HEK293 (cell line): ENCODE measurements around the gene TENT4A.

Experiments used
- CTCF ChIA-PET: fragments of 350-600 bp; formaldehyde crosslinking; extraction: SDS; loops from one replicate; lab custom pipeline; 2021; ENCODE audit warnings: antibody characterized with exemption; lab: Yijun Ruan, JAX
- POLR2A ChIA-PET: fragments of 300-600 bp; formaldehyde crosslinking; extraction: SDS; loops from one replicate; lab custom pipeline; 2020; ENCODE audit warnings: antibody characterized with exemption, inconsistent platforms; lab: Yijun Ruan, JAX
- H3K27ac ChIP-seq: fragments of 200-500 bp; sonication (Bioruptor generic); 2 replicates; pipeline ENCODE4 v1.5.1; 2014; ENCODE audit warnings: low read depth, low read length, control low read depth, inconsistent platforms; ENCODE audit errors: extremely low read depth
- H3K36me3 ChIP-seq, 2 experiments: fragments of 200-500 bp in 1 of 2; sonication (Bioruptor generic) in 1 of 2; 1 replicate in 1 of 2; 2 replicates in 1 of 2; pipeline ENCODE4 v1.5.1; 2014 to 2017; ENCODE audit warnings: inconsistent platforms in 2 of 2, low read length in 2 of 2; ENCODE audit not compliant: control insufficient read depth in 2 of 2, insufficient read depth in 1 of 2
- H3K4me1 ChIP-seq: fragments of 200-500 bp; sonication (Bioruptor generic); 2 replicates; pipeline ENCODE4 v1.5.1; 2014; ENCODE audit warnings: mild to moderate bottlenecking, low read length, inconsistent platforms; ENCODE audit not compliant: control insufficient read depth, insufficient read depth
- H3K4me3 ChIP-seq: 2 replicates; pipeline ENCODE4 v1.5.1; 2011; ENCODE audit warnings: low read depth, mild to moderate bottlenecking, control low read depth, low read length, moderate library complexity
- H3K9me3 ChIP-seq: fragments of 200-500 bp; sonication (Bioruptor generic); 2 replicates; pipeline ENCODE4 v1.5.1; 2014; ENCODE audit warnings: low read depth, low read length, inconsistent platforms; ENCODE audit not compliant: control insufficient read depth, insufficient read depth
- FEZF1 ChIP-seq: fragments of 450-650 bp; formaldehyde crosslinking; IDR thresholded peaks from 2 replicates; pipeline ENCODE4 v1.5.1; 2016; ENCODE audit warnings: missing biosample characterization, missing genetic modification characterization
- KLF1 ChIP-seq: fragments of 450-650 bp; formaldehyde crosslinking; IDR thresholded peaks from 2 replicates; pipeline ENCODE4 v1.5.1; 2016; ENCODE audit warnings: missing biosample characterization, missing genetic modification characterization
- MZF1 ChIP-seq: fragments of 450-650 bp; formaldehyde crosslinking; IDR thresholded peaks from 2 replicates; pipeline ENCODE4 v1.5.1; 2017; ENCODE audit warnings: missing biosample characterization, missing genetic modification characterization, borderline replicate concordance
- RBAK ChIP-seq: fragments of 450-650 bp; formaldehyde crosslinking; IDR thresholded peaks from 2 replicates; pipeline ENCODE4 v1.5.1; 2016; ENCODE audit warnings: missing biosample characterization, missing genetic modification characterization
- REPIN1 ChIP-seq: fragments of 450-650 bp; formaldehyde crosslinking; IDR thresholded peaks from 2 replicates; pipeline ENCODE4 v1.5.1; 2017; ENCODE audit warnings: missing biosample characterization, missing genetic modification characterization, low read depth
- ZBTB7A ChIP-seq: fragments of 450-650 bp; formaldehyde crosslinking; IDR thresholded peaks from 2 replicates; pipeline ENCODE4 v1.5.1; 2016; ENCODE audit warnings: low read depth, missing biosample characterization, missing genetic modification characterization
- ZFHX2 ChIP-seq: fragments of 450-650 bp; formaldehyde crosslinking; conservative IDR thresholded peaks from 2 replicates; pipeline ENCODE4 v1.5.1; 2016; ENCODE audit warnings: missing biosample characterization, missing genetic modification characterization
- ZNF184 ChIP-seq: fragments of 450-650 bp; IDR thresholded peaks from 2 replicates; pipeline ENCODE4 v1.5.1; 2018; ENCODE audit warnings: missing biosample characterization, mild to moderate bottlenecking, missing genetic modification characterization
- ZNF23 ChIP-seq: fragments of 450-650 bp; formaldehyde crosslinking; IDR thresholded peaks from 2 replicates; pipeline ENCODE4 v1.5.1; 2016; ENCODE audit warnings: missing biosample characterization, missing genetic modification characterization, borderline replicate concordance
- ZNF354C ChIP-seq: fragments of 450-650 bp; formaldehyde crosslinking; IDR thresholded peaks from 2 replicates; pipeline ENCODE4 v1.5.1; 2016; ENCODE audit warnings: missing biosample characterization, missing genetic modification characterization, low read depth, borderline replicate concordance
- ZNF404 ChIP-seq: fragments of 450-650 bp; formaldehyde crosslinking; IDR thresholded peaks from 2 replicates; pipeline ENCODE4 v1.5.1; 2017; ENCODE audit warnings: missing biosample characterization, missing genetic modification characterization
- ZNF423 ChIP-seq: fragments of 450-650 bp; formaldehyde crosslinking; IDR thresholded peaks from 2 replicates; pipeline ENCODE4 v1.5.1; 2016; ENCODE audit warnings: missing biosample characterization, missing genetic modification characterization
- ZNF501 ChIP-seq: fragments of 450-650 bp; formaldehyde crosslinking; IDR thresholded peaks from 2 replicates; pipeline ENCODE4 v1.5.1; 2016; ENCODE audit warnings: missing biosample characterization, missing genetic modification characterization
- ZNF530 ChIP-seq: fragments of 450-650 bp; formaldehyde crosslinking; IDR thresholded peaks from 2 replicates; pipeline ENCODE4 v1.5.1; 2016; ENCODE audit warnings: low read depth, missing biosample characterization, missing genetic modification characterization
- ZNF548 ChIP-seq: fragments of 450-650 bp; formaldehyde crosslinking; IDR thresholded peaks from 2 replicates; pipeline ENCODE4 v1.5.1; 2016; ENCODE audit warnings: missing biosample characterization, missing genetic modification characterization
- ZNF654 ChIP-seq: fragments of 450-650 bp; formaldehyde crosslinking; IDR thresholded peaks from 2 replicates; pipeline ENCODE4 v1.5.1; 2016; ENCODE audit warnings: low read depth, missing biosample characterization, missing genetic modification characterization
- ZNF837 ChIP-seq: fragments of 450-650 bp; formaldehyde crosslinking; IDR thresholded peaks from 2 replicates; pipeline ENCODE4 v1.5.1; 2016; ENCODE audit warnings: missing biosample characterization, missing genetic modification characterization
- TF ChIP-seq, protein P1 (sequence below): fragments of 450-650 bp; formaldehyde crosslinking; conservative IDR thresholded peaks from 2 replicates; pipeline ENCODE4 v1.5.1; 2016; ENCODE audit warnings: low read depth, missing biosample characterization, missing genetic modification characterization
- TF ChIP-seq, protein P2 (sequence below): fragments of 450-650 bp; formaldehyde crosslinking; IDR thresholded peaks from 2 replicates; pipeline ENCODE4 v1.5.1; 2016; ENCODE audit warnings: missing biosample characterization, missing genetic modification characterization, borderline replicate concordance
- TF ChIP-seq, protein P3 (sequence below): fragments of 450-650 bp; formaldehyde crosslinking; IDR thresholded peaks from 2 replicates; pipeline ENCODE4 v1.5.1; 2017; ENCODE audit warnings: missing biosample characterization, mild to moderate bottlenecking, missing genetic modification characterization, moderate library complexity
- TF ChIP-seq, protein P4 (sequence below): fragments of 450-650 bp; formaldehyde crosslinking; IDR thresholded peaks from 2 replicates; pipeline ENCODE4 v1.5.1; 2016; ENCODE audit warnings: missing biosample characterization, missing genetic modification characterization

Gene TENT4A

DNA sequence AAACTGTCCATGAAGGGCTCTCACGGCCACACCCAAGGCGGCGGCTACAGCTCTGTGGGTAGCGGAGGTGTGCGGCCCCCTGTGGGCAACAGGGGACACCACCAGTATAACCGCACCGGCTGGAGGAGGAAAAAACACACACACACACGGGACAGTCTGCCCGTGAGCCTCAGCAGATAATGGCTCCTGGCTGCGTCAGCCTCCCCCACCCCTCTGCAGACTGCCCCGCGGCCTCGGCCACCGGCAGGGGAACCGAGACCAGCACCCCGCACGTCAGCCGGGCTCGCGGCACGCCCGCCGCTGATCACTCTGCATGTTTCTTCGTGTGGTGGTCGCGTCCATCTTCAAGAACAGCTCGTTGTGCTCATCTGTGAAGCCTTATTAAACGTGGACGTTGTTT is 41.5 kb downstream of the TENT4A start:
- H3K4me3 ChIP-seq, result no peak overlapping the region
- H3K36me3 ChIP-seq, result peaks cover 59 to 91% of the 10 kb centered on the region in 2 experiments
- H3K9me3 ChIP-seq, result no peaks in the 10 kb centered on the region
- ChIA-PET CTCF (no interaction called here), POLR2A (no interaction called here)
- no peaks in the 10 kb centered on the region for H3K4me1 ChIP-seq
- no peak overlapping the region for H3K27ac ChIP-seq
- TF ChIP-seq ZNF184 (tag by site-specific recombination) (no peak), KLF1 (tag by site-specific recombination) (peak; percentile 22; the same call in 1 of the 2 replicates), ZNF23 (tag by site-specific recombination) (no peak)
- TF ChIP-seq, protein P1, sequence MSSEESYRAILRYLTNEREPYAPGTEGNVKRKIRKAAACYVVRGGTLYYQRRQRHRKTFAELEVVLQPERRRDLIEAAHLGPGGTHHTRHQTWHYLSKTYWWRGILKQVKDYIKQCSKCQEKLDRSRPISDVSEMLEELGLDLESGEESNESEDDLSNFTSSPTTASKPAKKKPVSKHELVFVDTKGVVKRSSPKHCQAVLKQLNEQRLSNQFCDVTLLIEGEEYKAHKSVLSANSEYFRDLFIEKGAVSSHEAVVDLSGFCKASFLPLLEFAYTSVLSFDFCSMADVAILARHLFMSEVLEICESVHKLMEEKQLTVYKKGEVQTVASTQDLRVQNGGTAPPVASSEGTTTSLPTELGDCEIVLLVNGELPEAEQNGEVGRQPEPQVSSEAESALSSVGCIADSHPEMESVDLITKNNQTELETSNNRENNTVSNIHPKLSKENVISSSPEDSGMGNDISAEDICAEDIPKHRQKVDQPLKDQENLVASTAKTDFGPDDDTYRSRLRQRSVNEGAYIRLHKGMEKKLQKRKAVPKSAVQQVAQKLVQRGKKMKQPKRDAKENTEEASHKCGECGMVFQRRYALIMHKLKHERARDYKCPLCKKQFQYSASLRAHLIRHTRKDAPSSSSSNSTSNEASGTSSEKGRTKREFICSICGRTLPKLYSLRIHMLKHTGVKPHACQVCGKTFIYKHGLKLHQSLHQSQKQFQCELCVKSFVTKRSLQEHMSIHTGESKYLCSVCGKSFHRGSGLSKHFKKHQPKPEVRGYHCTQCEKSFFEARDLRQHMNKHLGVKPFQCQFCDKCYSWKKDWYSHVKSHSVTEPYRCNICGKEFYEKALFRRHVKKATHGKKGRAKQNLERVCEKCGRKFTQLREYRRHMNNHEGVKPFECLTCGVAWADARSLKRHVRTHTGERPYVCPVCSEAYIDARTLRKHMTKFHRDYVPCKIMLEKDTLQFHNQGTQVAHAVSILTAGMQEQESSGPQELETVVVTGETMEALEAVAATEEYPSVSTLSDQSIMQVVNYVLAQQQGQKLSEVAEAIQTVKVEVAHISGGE (tag by site-specific recombination), result no peak

DNA sequence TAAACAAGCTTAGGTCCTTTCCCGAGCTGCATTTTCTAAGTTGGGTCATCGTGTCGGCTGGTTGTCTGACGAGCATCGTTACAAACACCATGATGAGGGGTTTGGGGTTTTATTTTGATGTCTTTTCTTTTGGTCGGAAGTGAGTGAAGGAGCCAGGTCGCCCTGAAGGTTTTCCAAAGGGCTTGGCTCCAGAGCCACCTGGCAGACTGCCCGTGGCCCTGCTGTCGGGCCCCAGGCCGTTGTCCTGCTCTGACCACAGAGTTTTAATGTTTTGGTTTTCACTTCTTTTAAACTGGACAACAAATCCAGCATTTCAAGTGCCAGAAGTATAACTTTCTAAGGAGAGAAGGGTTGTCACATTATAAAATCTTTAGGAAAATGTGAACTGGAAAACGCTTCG is 42.3 kb downstream of the TENT4A start:
- Histone ChIP-seq H3K4me3 (no peak overlapping the region), H3K4me1 (no peaks in the 10 kb centered on the region), H3K27ac (no peak overlapping the region), H3K9me3 (no peaks in the 10 kb centered on the region), H3K36me3 (peaks cover 54 to 85% of the 10 kb centered on the region in 2 experiments)
- ChIA-PET POLR2A (no interaction called here), CTCF (no interaction called here)
- no peak for TF ChIP-seq REPIN1 (tag by site-specific recombination)
- TF ChIP-seq ZNF654 (tag by site-specific recombination), result no peak
- TF ChIP-seq ZNF501 (tag by site-specific recombination), result no peak
- no peak for TF ChIP-seq ZNF837
- no peak for TF ChIP-seq ZBTB7A (tag by site-specific recombination)
- no peak for TF ChIP-seq RBAK
- TF ChIP-seq ZNF423, result no peak
- TF ChIP-seq ZNF354C (tag by site-specific recombination), result no peak
- no peak for TF ChIP-seq ZNF548 (tag by site-specific recombination)
- TF ChIP-seq ZNF530 (tag by site-specific recombination), result no peak
- TF ChIP-seq, protein P2, sequence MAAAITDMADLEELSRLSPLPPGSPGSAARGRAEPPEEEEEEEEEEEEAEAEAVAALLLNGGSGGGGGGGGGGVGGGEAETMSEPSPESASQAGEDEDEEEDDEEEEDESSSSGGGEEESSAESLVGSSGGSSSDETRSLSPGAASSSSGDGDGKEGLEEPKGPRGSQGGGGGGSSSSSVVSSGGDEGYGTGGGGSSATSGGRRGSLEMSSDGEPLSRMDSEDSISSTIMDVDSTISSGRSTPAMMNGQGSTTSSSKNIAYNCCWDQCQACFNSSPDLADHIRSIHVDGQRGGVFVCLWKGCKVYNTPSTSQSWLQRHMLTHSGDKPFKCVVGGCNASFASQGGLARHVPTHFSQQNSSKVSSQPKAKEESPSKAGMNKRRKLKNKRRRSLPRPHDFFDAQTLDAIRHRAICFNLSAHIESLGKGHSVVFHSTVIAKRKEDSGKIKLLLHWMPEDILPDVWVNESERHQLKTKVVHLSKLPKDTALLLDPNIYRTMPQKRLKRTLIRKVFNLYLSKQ (tag by site-specific recombination), result no peak
- TF ChIP-seq, protein P3, sequence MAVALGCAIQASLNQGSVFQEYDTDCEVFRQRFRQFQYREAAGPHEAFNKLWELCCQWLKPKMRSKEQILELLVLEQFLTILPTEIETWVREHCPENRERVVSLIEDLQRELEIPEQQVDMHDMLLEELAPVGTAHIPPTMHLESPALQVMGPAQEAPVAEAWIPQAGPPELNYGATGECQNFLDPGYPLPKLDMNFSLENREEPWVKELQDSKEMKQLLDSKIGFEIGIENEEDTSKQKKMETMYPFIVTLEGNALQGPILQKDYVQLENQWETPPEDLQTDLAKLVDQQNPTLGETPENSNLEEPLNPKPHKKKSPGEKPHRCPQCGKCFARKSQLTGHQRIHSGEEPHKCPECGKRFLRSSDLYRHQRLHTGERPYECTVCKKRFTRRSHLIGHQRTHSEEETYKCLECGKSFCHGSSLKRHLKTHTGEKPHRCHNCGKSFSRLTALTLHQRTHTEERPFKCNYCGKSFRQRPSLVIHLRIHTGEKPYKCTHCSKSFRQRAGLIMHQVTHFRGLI (tag by site-specific recombination), result no peak
- TF ChIP-seq ZNF404, result no peak
- no peak for TF ChIP-seq MZF1
- no peak for TF ChIP-seq ZFHX2 (tag by site-specific recombination)
- TF ChIP-seq FEZF1 (tag by site-specific recombination), result no peak
- TF ChIP-seq, protein P4, sequence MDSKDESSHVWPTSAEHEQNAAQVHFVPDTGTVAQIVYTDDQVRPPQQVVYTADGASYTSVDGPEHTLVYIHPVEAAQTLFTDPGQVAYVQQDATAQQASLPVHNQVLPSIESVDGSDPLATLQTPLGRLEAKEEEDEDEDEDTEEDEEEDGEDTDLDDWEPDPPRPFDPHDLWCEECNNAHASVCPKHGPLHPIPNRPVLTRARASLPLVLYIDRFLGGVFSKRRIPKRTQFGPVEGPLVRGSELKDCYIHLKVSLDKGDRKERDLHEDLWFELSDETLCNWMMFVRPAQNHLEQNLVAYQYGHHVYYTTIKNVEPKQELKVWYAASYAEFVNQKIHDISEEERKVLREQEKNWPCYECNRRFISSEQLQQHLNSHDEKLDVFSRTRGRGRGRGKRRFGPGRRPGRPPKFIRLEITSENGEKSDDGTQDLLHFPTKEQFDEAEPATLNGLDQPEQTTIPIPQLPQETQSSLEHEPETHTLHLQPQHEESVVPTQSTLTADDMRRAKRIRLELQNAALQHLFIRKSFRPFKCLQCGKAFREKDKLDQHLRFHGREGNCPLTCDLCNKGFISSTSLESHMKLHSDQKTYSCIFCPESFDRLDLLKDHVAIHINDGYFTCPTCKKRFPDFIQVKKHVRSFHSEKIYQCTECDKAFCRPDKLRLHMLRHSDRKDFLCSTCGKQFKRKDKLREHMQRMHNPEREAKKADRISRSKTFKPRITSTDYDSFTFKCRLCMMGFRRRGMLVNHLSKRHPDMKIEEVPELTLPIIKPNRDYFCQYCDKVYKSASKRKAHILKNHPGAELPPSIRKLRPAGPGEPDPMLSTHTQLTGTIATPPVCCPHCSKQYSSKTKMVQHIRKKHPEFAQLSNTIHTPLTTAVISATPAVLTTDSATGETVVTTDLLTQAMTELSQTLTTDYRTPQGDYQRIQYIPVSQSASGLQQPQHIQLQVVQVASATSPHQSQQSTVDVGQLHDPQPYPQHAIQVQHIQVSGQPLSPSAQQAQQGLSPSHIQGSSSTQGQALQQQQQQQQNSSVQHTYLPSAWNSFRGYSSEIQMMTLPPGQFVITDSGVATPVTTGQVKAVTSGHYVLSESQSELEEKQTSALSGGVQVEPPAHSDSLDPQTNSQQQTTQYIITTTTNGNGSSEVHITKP (tag by site-specific recombination), result no peak
